ENCODE data around the gene LRCH1. TPM values are rescaled to one million over a fixed set of nuclear protein-coding genes. Genes with fewer than 3 reads are reported as not detected.

Gene LRCH1
- total and polyA plus RNA-seq, 5 donors from 2014 or later: 2.6 to 23.5 (median 3.4) TPM

DNA sequence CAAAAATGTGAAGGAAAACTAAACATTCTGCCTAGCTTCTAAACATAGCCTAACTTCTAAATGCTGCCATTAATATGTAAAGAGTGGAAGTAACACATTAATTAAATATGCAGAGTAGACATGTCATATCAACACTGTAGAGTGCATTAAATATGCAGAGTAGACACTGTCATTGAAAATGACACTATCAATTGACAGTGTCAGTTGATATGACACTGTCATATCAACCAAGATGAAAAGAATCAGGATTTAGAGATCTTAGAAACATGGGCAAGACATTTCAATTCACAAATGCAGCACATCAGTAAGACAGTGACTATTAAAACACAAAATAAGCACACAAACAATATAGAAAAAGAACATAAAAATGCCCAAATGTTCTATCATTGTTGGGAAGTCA is 218.7 kb downstream of the LRCH1 start:
- peaks cover 0 to 7% (median 0%) of the 10 kb centered on the region in 4 donors for H3K4me1 Mint-ChIP-seq
- peaks cover 0 to 1% (median 0%) of the 10 kb centered on the region in 7 donors for H3K9me3 Mint-ChIP-seq
- Histone ChIP-seq H3K4me3 (ENCODE audit: low read depth, low read length) (no peak overlapping the region), H3K4me1 (ENCODE audit: control insufficient read depth, insufficient read depth, low read length, poor library complexity, severe bottlenecking) (no peaks in the 10 kb centered on the region), H3K36me3 (ENCODE audit: control insufficient read depth, insufficient read depth, low read length) (peaks cover 40% of the 10 kb centered on the region), H3K9me3 (ENCODE audit: control insufficient read depth in 2 of 2, low read length in 2 of 2) (no peaks in the 10 kb centered on the region), H3K27me3 (ENCODE audit: control insufficient read depth, insufficient read depth, low read length) (no peaks in the 10 kb centered on the region), H3K27ac (ENCODE audit: insufficient read depth, low read length, poor library complexity, severe bottlenecking) (no peak overlapping the region)
- H3K4me3 Mint-ChIP-seq: no peak overlapping the region
- no peak for DNase-seq
- H3K36me3 Mint-ChIP-seq: peaks cover 51% of the 10 kb centered on the region
- no peaks in the 10 kb centered on the region for H3K27me3 Mint-ChIP-seq
- no peak overlapping the region for H3K27ac Mint-ChIP-seq
- ATAC-seq (ENCODE audit: low read depth in 2 of 2): no peak

DNA sequence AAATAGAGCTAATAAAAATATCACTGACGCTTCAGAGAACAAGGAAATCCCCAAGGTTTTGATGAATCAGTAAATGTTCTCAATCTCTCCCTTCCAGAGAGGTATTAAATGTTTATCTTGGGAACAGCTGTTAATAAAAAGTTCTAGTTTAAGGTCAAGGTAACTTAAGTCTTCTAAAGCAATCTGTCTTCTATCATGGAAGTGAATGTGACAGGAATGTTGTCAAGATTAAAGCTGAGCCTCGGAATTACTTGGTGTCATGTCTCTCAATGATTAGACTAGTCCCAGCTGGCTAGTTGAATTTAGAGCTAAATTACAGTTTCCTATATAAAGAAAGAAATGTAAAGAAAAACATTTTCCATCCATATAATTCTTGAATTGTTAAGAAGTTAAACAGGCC is 220.6 kb downstream of the LRCH1 start:
- Histone ChIP-seq H3K27ac (ENCODE audit: insufficient read depth, low read length, poor library complexity, severe bottlenecking) (no peak overlapping the region), H3K4me1 (ENCODE audit: control insufficient read depth, insufficient read depth, low read length, poor library complexity, severe bottlenecking) (no peaks in the 10 kb centered on the region), H3K9me3 (ENCODE audit: control insufficient read depth in 2 of 2, low read length in 2 of 2) (no peaks in the 10 kb centered on the region), H3K27me3 (ENCODE audit: control insufficient read depth, insufficient read depth, low read length) (no peaks in the 10 kb centered on the region), H3K4me3 (ENCODE audit: low read depth, low read length) (no peak overlapping the region), H3K36me3 (ENCODE audit: control insufficient read depth, insufficient read depth, low read length) (peaks cover 58% of the 10 kb centered on the region)
- ATAC-seq (ENCODE audit: low read depth in 2 of 2) (no peak), DNase-seq (no peak)
- peaks cover 0 to 1% (median 0%) of the 10 kb centered on the region in 7 donors for H3K9me3 Mint-ChIP-seq
- H3K36me3 Mint-ChIP-seq: peaks cover 64% of the 10 kb centered on the region
- H3K27ac Mint-ChIP-seq: no peak overlapping the region
- peaks cover 0 to 7% (median under 1%) of the 10 kb centered on the region in 4 donors for H3K4me1 Mint-ChIP-seq
- no peaks in the 10 kb centered on the region for H3K27me3 Mint-ChIP-seq
- H3K4me3 Mint-ChIP-seq: no peak overlapping the region

DNA sequence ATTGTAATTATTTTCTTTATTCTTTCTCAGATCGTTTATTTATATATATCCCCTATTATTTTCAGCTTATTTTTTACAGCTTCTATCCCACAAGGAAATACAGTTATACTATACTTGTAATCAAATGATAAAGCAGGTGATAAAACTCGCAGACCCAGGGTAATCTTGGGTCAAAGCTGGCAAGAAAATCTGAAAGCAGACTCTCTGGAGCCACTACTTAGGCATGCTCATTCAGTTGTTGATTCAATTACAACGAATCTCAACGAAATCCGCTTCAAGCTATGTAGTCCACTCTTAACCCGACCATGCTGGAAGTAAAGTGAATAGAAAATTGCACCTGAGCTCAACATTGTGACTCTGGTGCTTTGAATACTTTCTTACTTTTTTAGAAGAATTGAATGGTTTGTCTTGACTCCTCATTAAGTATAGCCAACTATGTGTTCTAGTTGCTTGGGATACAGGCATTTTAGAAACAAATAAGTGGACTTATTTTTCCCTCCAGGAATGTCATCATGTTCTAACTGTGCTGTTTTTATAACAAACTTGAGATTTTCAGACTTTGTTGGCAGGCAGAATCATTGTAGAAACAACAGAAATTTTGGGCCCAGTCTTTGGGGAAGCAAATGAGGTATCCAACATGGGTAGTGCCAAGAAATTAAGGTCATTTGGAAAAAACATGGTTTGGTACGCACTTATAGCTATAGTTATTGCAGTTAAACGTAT is 222.6 kb downstream of the LRCH1 start:
- no peak for DNase-seq
- Histone ChIP-seq H3K9me3 (ENCODE audit: control insufficient read depth in 2 of 2, low read length in 2 of 2) (no peaks in the 10 kb centered on the region), H3K27ac (ENCODE audit: insufficient read depth, low read length, poor library complexity, severe bottlenecking) (no peak overlapping the region), H3K36me3 (ENCODE audit: control insufficient read depth, insufficient read depth, low read length) (peaks cover 74% of the 10 kb centered on the region), H3K27me3 (ENCODE audit: control insufficient read depth, insufficient read depth, low read length) (no peaks in the 10 kb centered on the region), H3K4me1 (ENCODE audit: control insufficient read depth, insufficient read depth, low read length, poor library complexity, severe bottlenecking) (no peaks in the 10 kb centered on the region), H3K4me3 (ENCODE audit: low read depth, low read length) (no peak overlapping the region)
- no peak overlapping the region for H3K4me3 Mint-ChIP-seq
- no peak overlapping the region for H3K27ac Mint-ChIP-seq
- peaks cover 59% of the 10 kb centered on the region for H3K36me3 Mint-ChIP-seq
- peaks cover 0 to 7% (median 1%) of the 10 kb centered on the region in 4 donors for H3K4me1 Mint-ChIP-seq
- no peaks in the 10 kb centered on the region for H3K27me3 Mint-ChIP-seq
- ATAC-seq (ENCODE audit: low read depth in 2 of 2): no peak
- no peaks in the 10 kb centered on the region for H3K9me3 Mint-ChIP-seq

DNA sequence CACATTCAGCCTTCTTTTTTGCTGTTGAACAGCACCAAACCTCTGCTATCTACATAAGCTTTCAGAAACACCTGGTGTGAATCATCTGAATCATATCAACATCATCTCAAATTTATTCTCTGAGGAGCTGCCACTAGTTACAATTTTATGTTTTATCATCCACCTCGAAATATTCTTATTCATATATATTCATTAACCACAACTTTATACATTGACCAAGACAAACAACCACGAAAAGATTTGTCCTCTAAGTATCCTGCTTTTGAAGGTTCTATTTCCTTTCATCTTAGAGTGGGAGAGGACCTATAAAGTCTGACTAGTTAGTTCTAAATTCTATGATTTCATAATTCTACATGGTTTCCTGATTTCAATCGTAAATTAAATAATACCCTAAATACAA is 225.1 kb downstream of the LRCH1 start:
- no peak for DNase-seq
- Histone ChIP-seq H3K36me3 (ENCODE audit: control insufficient read depth, insufficient read depth, low read length) (peaks cover 81% of the 10 kb centered on the region), H3K27me3 (ENCODE audit: control insufficient read depth, insufficient read depth, low read length) (no peaks in the 10 kb centered on the region), H3K4me3 (ENCODE audit: low read depth, low read length) (no peak overlapping the region), H3K9me3 (ENCODE audit: control insufficient read depth in 2 of 2, low read length in 2 of 2) (no peaks in the 10 kb centered on the region), H3K27ac (ENCODE audit: insufficient read depth, low read length, poor library complexity, severe bottlenecking) (no peak overlapping the region), H3K4me1 (ENCODE audit: control insufficient read depth, insufficient read depth, low read length, poor library complexity, severe bottlenecking) (no peaks in the 10 kb centered on the region)
- Mint-ChIP-seq H3K4me3 (no peak overlapping the region), H3K27me3 (no peaks in the 10 kb centered on the region), H3K27ac (no peak overlapping the region), H3K36me3 (peaks cover 48% of the 10 kb centered on the region), H3K9me3 (no peaks in the 10 kb centered on the region), H3K4me1 (peaks cover 0 to 12% (median 9%) of the 10 kb centered on the region in 4 donors)
- ATAC-seq (ENCODE audit: low read depth in 2 of 2): no peak

DNA sequence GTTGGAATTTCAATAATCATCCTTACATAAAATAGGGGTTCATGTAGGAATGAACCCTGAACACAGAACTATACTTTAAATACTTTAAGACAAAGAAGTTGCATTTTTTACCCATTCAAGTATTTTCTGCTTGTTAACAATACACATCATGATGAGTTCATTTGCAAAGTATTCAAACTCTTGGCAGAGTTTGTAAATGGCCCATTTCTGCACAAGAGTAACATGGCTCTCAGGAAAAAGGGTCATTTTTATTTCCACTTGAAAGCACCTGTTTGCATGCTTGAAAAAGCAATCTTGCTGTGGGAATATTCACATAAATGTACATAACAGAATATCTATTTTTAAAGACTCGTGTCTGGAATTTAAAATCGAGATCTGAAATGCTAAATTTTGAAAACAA is 225.9 kb downstream of the LRCH1 start:
- Histone ChIP-seq H3K4me3 (ENCODE audit: low read depth, low read length) (no peak overlapping the region), H3K27me3 (ENCODE audit: control insufficient read depth, insufficient read depth, low read length) (no peaks in the 10 kb centered on the region), H3K9me3 (ENCODE audit: control insufficient read depth in 2 of 2, low read length in 2 of 2) (no peaks in the 10 kb centered on the region), H3K27ac (ENCODE audit: insufficient read depth, low read length, poor library complexity, severe bottlenecking) (no peak overlapping the region), H3K4me1 (ENCODE audit: control insufficient read depth, insufficient read depth, low read length, poor library complexity, severe bottlenecking) (no peaks in the 10 kb centered on the region), H3K36me3 (ENCODE audit: control insufficient read depth, insufficient read depth, low read length) (peaks cover 80% of the 10 kb centered on the region)
- H3K36me3 Mint-ChIP-seq: peaks cover 45% of the 10 kb centered on the region
- ATAC-seq (ENCODE audit: low read depth in 2 of 2) (no peak), DNase-seq (no peak)
- H3K4me3 Mint-ChIP-seq: no peak overlapping the region
- H3K27me3 Mint-ChIP-seq: no peaks in the 10 kb centered on the region
- H3K4me1 Mint-ChIP-seq: peaks cover 0 to 12% (median 9%) of the 10 kb centered on the region in 4 donors
- H3K27ac Mint-ChIP-seq: no peak overlapping the region
- no peaks in the 10 kb centered on the region for H3K9me3 Mint-ChIP-seq

DNA sequence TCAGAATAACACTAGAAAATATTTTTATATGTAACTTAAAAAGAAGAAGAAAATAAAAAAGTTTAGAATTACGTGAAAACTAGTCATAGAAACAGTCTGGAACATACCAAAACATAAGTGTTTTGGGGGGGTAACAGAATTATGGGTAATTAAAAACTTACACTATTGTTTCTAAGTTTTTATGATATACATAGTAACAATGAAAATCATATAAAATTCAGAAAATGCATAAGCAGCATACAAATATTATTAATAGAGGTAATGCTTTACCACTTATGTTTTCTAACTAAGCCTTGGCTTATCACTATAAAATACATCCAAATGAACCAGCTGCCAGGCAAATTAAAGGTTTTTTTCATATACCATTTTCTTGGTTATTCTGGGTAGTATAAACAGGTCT is 229.1 kb downstream of the LRCH1 start:
- no peak overlapping the region for H3K27ac Mint-ChIP-seq
- peaks cover 0 to 19% (median 11%) of the 10 kb centered on the region in 4 donors for H3K4me1 Mint-ChIP-seq
- H3K4me3 Mint-ChIP-seq: no peak overlapping the region
- Histone ChIP-seq H3K36me3 (ENCODE audit: control insufficient read depth, insufficient read depth, low read length) (peaks cover 79% of the 10 kb centered on the region), H3K27ac (ENCODE audit: insufficient read depth, low read length, poor library complexity, severe bottlenecking) (no peak overlapping the region), H3K27me3 (ENCODE audit: control insufficient read depth, insufficient read depth, low read length) (no peaks in the 10 kb centered on the region), H3K4me1 (ENCODE audit: control insufficient read depth, insufficient read depth, low read length, poor library complexity, severe bottlenecking) (no peaks in the 10 kb centered on the region), H3K9me3 (ENCODE audit: control insufficient read depth in 2 of 2, low read length in 2 of 2) (no peaks in the 10 kb centered on the region), H3K4me3 (ENCODE audit: low read depth, low read length) (no peak overlapping the region)
- peaks cover 43% of the 10 kb centered on the region for H3K36me3 Mint-ChIP-seq
- DNase-seq: no peak
- no peaks in the 10 kb centered on the region for H3K27me3 Mint-ChIP-seq
- ATAC-seq (ENCODE audit: low read depth in 2 of 2): no peak
- no peaks in the 10 kb centered on the region for H3K9me3 Mint-ChIP-seq

DNA sequence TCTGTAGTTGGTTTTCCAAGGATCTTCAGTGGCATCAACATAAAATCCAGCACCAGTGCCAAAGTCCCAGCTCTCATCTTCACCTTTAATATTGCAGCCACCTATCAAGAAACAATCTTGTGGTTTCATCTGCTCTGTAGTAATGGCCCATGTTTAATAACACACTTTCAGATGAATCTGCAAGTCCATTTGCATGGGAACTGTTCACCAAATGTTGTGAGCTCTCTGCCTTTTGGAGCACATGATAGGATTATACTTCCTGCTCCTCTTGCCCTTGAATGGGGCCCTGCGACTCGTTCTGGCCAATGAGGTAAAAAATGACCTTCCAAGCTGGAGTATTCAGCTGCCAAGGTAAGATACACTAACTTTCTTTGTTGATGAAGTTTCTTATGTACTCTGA is 229.7 kb downstream of the LRCH1 start:
- Histone ChIP-seq H3K36me3 (ENCODE audit: control insufficient read depth, insufficient read depth, low read length) (peaks cover 73% of the 10 kb centered on the region), H3K4me1 (ENCODE audit: control insufficient read depth, insufficient read depth, low read length, poor library complexity, severe bottlenecking) (no peaks in the 10 kb centered on the region), H3K9me3 (ENCODE audit: control insufficient read depth in 2 of 2, low read length in 2 of 2) (no peaks in the 10 kb centered on the region), H3K27ac (ENCODE audit: insufficient read depth, low read length, poor library complexity, severe bottlenecking) (no peak overlapping the region), H3K4me3 (ENCODE audit: low read depth, low read length) (no peak overlapping the region), H3K27me3 (ENCODE audit: control insufficient read depth, insufficient read depth, low read length) (no peaks in the 10 kb centered on the region)
- DNase-seq (no peak), ATAC-seq (ENCODE audit: low read depth in 2 of 2) (no peak)
- H3K9me3 Mint-ChIP-seq: no peaks in the 10 kb centered on the region
- peak overlapping the region in 1 of 4 donors; percentile 1 for H3K4me3 Mint-ChIP-seq
- peak overlapping the region in 1 of 3 donors; percentile 14 for H3K27ac Mint-ChIP-seq
- peaks cover 39% of the 10 kb centered on the region for H3K36me3 Mint-ChIP-seq
- peaks cover under 1 to 22% (median 11%) of the 10 kb centered on the region in 4 donors for H3K4me1 Mint-ChIP-seq
- H3K27me3 Mint-ChIP-seq: no peaks in the 10 kb centered on the region

DNA sequence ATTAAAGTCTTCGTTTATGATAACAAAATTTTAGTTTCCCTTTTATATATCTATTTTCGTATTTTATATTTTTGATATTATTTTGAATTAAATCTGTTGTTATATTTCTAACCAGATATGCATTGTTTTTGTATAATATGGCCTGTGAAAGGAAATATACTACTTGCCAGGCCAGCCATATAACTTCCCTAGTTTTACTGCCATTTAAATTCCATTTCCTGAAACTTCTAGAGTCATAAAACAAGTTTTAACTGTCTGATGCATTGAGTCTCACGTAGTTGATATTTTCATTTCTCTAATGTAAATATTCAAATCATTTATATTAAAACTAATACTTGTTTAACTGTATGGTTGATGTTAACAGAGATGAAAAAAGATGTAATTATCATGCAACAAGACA is 230.5 kb downstream of the LRCH1 start:
- Histone ChIP-seq H3K9me3 (ENCODE audit: control insufficient read depth in 2 of 2, low read length in 2 of 2) (no peaks in the 10 kb centered on the region), H3K27me3 (ENCODE audit: control insufficient read depth, insufficient read depth, low read length) (no peaks in the 10 kb centered on the region), H3K4me1 (ENCODE audit: control insufficient read depth, insufficient read depth, low read length, poor library complexity, severe bottlenecking) (no peaks in the 10 kb centered on the region), H3K4me3 (ENCODE audit: low read depth, low read length) (no peak overlapping the region), H3K36me3 (ENCODE audit: control insufficient read depth, insufficient read depth, low read length) (peaks cover 68% of the 10 kb centered on the region), H3K27ac (ENCODE audit: insufficient read depth, low read length, poor library complexity, severe bottlenecking) (no peak overlapping the region)
- peaks cover 6 to 30% (median 13%) of the 10 kb centered on the region in 4 donors for H3K4me1 Mint-ChIP-seq
- no peaks in the 10 kb centered on the region for H3K27me3 Mint-ChIP-seq
- H3K4me3 Mint-ChIP-seq: no peak overlapping the region
- no peak overlapping the region for H3K27ac Mint-ChIP-seq
- no peak for ATAC-seq (ENCODE audit: low read depth in 2 of 2)
- DNase-seq: no peak
- H3K36me3 Mint-ChIP-seq: peaks cover 31% of the 10 kb centered on the region
- no peaks in the 10 kb centered on the region for H3K9me3 Mint-ChIP-seq

Measured in CD4-positive, CD25-positive, alpha-beta regulatory T cell (primary cell).